Measurements from ENCODE around the gene APCS.

- TF ChIP-seq CTCF (IDR thresholded peaks at IDR 0.05 in 8 of 11, conservative IDR thresholded peaks at IDR 0.05 in 3 of 11) (no peak), POLR2AphosphoS5 (IDR thresholded peaks at IDR 0.05) (no peak), POLR2A (IDR thresholded peaks at IDR 0.05) (no peak)
Observed at GRCh38 chr1:159577446-159577845, 10.2 kb upstream of the APCS start.

Measured in spleen (tissue), 7 donors.